ENCODE data around the gene JAK2. TPM values are rescaled to one million over a fixed set of nuclear protein-coding genes. Genes with fewer than 3 reads are reported as not detected.
"Not testable (repeated sequence)": the region's sequence is repeated elsewhere in the genome, so short reads cannot be mapped to it uniquely, and the experiment has no call there.

JAK2 gene
- total RNA-seq, 1 experiment from 2014 or later: 3.9 TPM

DNA sequence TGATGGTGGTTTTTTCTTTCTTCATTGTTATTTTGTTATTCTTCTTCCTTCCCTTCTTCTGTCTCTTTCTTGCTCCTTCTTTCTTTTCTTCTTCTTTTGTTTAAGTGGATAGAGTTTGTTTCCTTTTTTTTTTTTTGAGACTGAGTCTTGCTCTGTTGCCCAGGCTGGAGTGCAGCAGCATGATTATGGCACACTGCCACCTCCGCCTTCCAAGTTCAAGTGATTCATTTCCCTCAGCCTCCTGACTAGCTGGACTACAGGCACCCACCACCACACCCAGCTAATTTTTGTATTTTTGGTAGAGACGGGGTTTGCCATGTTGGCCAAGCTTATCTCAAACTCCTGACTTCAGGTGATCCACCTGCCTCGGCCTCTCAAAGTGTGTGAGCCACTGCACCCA lies 40.3 kb downstream of the JAK2 start:
- in situ Hi-C loops (cut with HindIII; ENCODE audit: low sequenced_read_pairs): no loop called here
- no peak for DNase-seq (ENCODE audit: low spot score)

DNA sequence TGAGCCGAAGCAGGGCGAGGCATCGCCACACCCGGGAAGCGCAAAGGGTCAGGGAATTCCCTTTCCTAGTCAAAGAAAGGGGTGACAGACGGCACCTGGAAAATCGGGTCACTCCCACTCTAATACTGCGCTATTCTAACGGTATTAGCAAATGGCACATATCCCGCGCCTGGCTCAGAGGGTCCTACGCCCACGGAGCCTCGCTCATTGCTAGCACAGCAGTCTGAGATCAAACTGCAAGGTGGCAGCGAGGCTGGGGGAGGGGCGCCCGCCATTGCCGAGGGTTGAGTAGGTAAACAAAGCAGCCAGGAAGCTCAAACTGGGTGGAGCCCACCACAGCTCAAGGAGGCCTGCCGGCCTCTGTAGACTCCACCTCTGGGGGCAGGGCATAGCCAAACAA lies 46.9 kb downstream of the JAK2 start:
- DNase-seq (ENCODE audit: low spot score); in situ Hi-C loops (cut with HindIII; ENCODE audit: low sequenced_read_pairs): not testable (repeated sequence)

DNA sequence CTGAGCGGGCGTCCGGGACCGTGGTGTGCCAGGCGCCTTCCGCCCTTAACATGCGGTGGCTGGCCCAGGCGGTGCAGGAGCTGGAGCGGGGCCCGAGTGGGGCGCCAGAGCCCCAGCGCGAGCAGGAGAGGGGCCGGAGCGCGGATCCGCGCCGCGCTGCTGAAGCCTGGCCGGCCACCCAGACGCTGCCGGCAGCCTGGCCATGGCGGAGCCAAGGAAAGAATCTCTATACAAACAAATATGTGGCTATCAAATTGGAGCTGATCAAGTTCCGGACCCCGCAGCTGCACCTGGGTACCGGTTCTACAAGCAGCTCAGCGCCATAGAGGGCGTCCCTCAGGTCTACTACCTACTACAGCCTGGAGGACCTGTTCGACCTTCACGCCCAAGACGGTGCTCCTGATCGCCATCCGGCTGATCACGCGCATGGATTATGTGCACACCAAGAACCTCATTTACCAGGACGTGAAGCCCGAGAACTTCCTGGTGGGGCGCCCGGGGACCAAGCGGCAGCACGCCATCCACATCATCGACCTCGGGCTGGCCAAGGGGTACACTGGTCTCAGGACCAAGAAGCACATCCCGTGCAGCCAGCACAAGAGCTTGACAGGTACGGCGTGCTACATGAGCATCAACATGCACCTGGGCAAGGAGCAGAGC lies 55.8 kb downstream of the JAK2 start:
- DNase-seq (ENCODE audit: low spot score): no peak
- in situ Hi-C loops (cut with HindIII; ENCODE audit: low sequenced_read_pairs): no loop called here

DNA sequence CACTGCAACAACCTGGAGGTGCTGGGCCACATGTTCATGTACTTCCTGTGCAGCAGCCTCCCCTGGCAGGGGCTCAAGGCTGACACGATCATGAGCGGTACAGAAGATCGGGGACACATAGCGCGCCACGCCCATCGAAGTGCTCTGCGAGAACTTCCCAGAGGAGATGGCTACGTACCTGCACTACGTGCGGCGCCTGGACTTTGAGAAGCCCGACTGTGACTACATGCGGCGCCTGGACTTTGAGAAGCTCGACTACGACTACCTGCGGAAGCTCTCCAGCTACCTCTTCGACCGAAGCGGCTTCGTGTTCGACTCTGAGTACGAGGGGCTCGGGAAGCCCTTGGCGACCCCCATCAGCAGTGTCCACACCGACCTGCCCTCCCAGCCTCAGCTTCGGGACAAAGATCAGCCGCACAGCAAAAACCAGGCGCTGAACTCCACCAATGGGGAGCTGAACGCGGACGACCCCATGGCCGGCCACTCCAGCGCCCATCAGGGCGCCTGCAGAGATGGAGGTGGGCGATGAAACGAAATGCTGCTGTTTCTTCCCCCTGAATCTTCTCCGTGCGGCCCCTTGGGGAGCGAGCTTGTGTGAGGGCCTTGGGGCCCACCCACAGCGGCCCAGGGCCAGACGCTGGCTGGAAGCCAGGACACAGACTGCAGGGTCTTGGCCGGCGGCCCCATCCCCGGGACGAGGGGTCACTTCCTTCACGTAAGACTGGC lies 56.5 kb downstream of the JAK2 start:
- in situ Hi-C loops (cut with HindIII; ENCODE audit: low sequenced_read_pairs): no loop called here
- no peak for DNase-seq (ENCODE audit: low spot score)

DNA sequence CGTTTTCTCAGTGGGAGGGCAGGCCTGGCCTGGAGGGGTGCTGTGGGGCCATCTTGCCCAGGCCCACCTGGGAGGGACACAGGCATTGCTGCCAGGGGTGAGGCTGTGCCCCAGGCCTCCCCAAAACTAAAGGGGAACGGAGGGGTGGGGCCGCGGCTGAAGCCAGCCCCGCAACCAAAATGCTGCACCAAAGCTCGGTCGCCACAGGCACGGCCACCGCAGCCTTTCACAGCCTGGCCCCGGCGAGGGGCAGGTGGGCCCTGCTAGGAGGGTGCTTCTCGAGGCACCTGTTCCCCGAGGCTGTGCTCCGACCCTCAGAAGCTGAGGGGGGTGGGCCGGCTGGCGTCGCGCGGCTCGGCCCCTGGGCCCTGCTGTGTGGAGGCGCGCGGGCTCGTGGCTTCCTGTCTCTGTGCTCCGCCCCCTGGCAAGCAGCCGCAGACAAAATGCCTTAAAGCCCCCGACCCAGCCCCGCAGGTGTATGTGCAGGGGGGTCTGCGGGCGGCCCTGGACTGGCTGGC lies 57.6 kb downstream of the JAK2 start:
- no peak for DNase-seq (ENCODE audit: low spot score)
- in situ Hi-C loops (cut with HindIII; ENCODE audit: low sequenced_read_pairs): no loop called here

- in situ Hi-C loops (cut with HindIII; ENCODE audit: low sequenced_read_pairs): no loop called here
- DNase-seq (ENCODE audit: low spot score): no peak
These were observed 58.3 kb downstream of the JAK2 start for GRCh38 chr9:5043381-5043780.

DNA sequence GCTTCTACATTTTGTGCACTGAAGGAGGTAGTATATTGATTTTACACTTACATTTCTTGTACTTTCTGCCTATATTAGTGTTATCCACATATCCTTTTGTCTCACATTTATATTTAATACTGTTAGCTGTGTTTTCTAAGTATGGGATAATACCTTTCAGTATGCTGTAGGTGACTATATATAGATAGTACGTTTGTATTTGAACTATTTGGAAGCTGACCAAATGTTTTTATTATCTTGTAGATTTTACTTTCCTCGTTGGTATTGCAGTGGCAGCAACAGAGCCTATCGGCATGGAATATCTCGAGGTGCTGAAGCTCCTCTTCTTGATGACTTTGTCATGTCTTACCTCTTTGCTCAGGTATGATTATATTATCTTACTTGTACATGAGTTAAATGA lies 59.1 kb downstream of the JAK2 start:
- in situ Hi-C loops (cut with HindIII; ENCODE audit: low sequenced_read_pairs): no loop called here
- no peak for DNase-seq (ENCODE audit: low spot score)

DNA sequence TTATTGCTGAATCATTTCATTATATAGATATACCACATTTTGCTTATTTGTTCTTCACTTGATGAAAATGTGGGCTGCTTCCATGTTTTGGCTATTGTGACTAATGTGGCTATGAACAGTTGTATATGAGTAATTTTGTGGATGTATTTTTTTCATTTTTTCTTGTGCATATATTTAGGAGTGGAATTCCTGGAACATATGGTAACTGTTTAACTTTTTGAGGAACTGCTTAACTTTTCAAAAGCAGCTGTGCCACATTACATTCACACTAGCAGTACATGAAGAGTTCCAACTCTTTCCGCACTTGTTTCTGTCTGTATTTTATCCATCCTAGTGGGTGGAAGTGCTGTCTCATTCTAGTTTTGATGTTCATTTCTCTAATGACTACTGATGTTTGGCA lies 67.8 kb downstream of the JAK2 start:
- DNase-seq (ENCODE audit: low spot score): no peak
- in situ Hi-C loops (cut with HindIII; ENCODE audit: low sequenced_read_pairs): no loop called here

DNA sequence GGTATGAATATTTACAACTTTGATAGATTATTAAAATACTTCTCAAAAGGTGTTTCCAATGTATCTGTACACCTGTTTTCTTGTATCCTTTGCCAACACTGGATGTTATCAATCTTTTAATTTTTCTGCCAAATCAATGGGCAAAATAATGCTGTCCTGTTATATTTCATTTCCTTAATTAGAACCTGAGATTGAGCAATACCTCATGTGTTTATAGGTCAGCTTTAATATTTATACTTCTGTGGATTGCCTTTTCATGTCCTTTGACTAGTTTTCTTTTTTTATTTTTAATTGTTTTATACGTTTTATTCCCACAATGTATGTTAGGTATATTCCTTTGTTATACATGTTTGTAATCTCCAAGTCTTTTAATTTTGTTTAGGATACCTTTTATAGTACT lies 77.6 kb downstream of the JAK2 start:
- no peak for DNase-seq (ENCODE audit: low spot score)
- in situ Hi-C loops (cut with HindIII; ENCODE audit: low sequenced_read_pairs): no loop called here

GRCh38 chr9:5072871-5073270 lies 87.8 kb downstream of the JAK2 start:
- in situ Hi-C loops (cut with HindIII; ENCODE audit: low sequenced_read_pairs): no loop called here

GRCh38 chr9:5073701-5074100 lies 88.6 kb downstream of the JAK2 start:
- in situ Hi-C loops (cut with HindIII; ENCODE audit: low sequenced_read_pairs): no loop called here

More at GRCh38 chr9:5072871-5073270, 87.8 kb downstream of the JAK2 start:
- no peak for DNase-seq (ENCODE audit: low spot score)

DNA sequence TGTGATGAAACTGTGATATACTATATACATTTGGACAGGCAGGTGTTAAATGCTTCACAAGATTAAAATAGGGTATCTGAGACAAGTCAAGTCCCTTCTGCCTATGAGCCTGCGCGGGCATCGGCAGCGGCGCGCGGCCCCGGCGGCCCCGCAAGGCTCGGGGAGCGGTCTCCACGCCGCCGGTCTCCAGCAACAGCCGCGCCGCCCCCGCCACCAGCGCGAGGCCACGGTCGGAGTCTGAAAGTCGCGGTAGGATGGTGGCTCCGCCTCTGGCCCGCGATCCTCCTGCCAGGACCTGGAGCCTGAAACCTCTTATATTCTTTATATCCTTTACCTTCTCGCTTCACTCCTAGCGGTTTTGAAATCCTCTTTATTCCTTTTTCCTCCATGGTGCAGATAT lies 100.9 kb downstream of the JAK2 start:
- in situ Hi-C loops (cut with HindIII; ENCODE audit: low sequenced_read_pairs): no loop called here

More at GRCh38 chr9:5073701-5074100, 88.6 kb downstream of the JAK2 start:
- DNase-seq (ENCODE audit: low spot score): no peak

DNA sequence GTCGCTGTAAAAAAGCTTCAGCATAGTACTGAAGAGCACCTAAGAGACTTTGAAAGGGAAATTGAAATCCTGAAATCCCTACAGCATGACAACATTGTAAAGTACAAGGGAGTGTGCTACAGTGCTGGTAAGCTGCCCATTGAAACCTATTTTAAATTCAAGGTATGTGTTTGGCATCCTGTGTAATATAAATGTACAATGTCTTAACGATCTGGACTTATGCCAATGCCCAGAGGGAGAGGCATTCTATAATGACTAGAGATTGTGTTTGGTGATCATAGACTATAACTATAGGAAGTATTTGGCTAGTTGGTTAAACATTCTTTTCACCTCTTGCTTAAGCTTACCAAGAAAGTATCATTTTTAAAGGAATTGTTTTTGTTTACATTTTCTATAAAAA lies 104.7 kb downstream of the JAK2 start:
- DNase-seq (ENCODE audit: low spot score): no peak
- in situ Hi-C loops (cut with HindIII; ENCODE audit: low sequenced_read_pairs): no loop called here

More for the DNA sequence above, 100.9 kb downstream of the JAK2 start:
- no peak for DNase-seq (ENCODE audit: low spot score)

DNA sequence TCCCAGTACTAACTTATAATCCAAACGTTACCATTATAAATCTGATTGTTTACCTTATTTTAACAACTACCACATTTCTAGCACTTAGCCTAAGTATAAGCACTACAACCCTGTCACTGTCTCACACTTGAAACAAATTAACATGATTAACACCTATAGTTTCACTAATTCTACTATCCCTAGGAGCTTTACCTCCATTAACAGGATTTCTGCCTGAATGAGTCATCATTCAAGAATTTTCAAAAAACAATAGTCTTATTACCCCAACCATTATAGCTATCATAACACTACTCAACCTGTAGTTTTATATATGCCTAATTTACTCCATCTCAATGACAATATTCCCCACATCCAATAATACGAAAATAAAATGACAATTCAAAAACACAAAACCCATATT lies 110.7 kb downstream of the JAK2 start:
- no peak for DNase-seq (ENCODE audit: low spot score)
- in situ Hi-C loops (cut with HindIII; ENCODE audit: low sequenced_read_pairs): no loop called here

- no peak for DNase-seq (ENCODE audit: low spot score)
- in situ Hi-C loops (cut with HindIII; ENCODE audit: low sequenced_read_pairs): no loop called here
These were observed 114.4 kb downstream of the JAK2 start for GRCh38 chr9:5099466-5099865.

DNA sequence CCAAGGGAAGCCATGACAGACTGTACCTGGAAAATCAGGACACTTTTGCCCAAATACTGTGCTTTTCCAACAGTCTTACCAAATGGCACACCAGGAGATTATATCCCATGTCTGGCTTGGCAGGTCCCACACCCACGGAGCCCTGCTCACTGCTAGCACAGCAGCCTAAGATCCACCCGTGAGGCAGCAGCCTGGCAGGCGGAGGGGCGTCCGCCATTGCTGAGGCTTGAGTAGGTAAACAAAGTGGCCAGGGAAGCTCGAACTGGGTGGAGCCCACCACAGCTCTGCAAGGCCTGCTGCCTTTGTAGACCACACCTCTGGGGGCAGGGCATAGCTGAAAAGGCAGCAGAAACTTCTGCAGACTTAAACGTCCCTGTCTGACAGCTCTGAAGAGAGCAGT lies 116.1 kb downstream of the JAK2 start:
- in situ Hi-C loops (cut with HindIII; ENCODE audit: low sequenced_read_pairs); DNase-seq (ENCODE audit: low spot score): not testable (repeated sequence)

GRCh38 chr9:5106517-5106916 lies 121.4 kb downstream of the JAK2 start:
- in situ Hi-C loops (cut with HindIII; ENCODE audit: low sequenced_read_pairs); DNase-seq (ENCODE audit: low spot score): not testable (repeated sequence)

DNA sequence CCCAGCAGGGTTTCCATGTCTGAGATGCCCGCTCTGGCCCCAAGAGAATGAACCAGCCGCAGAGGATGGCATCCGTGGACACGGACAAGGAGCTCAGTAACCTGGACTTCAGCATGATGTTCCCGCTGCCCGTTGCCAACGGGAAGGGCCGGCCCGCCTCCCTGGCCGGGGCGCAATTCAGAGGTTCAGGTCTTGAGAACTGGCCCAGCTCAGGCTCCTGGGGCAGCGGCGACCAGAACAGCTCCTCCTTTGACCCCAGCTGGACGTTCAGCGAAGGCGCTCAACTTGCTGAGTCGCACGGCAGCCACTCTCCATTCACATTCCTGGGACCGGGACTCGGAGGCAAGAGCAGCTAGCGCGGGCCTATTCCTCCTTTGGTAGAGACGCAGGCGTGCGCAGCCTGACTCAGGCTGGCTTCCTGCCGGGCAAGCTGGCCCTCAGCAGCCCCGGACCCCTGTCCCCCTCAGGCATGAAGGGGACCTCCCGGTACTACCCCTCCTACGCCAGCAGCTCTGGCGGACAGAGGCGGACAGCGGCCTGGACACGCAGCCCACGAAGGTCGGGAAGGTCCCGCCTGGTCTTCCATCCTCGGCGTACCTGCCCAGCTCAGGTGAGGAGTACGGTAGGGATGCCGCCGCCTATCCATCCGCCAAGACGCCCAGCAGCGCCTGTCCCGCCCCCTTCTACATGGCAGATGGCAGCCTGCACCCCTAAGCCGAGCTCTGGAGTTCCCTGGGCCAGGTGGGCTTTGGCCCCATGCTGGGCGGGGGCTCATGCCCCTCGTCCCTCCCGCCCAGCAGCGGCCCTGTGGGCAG lies 126.0 kb downstream of the JAK2 start:
- in situ Hi-C loops (cut with HindIII; ENCODE audit: low sequenced_read_pairs): no loop called here
- DNase-seq (ENCODE audit: low spot score): no peak

- DNase-seq (ENCODE audit: low spot score): no peak
- in situ Hi-C loops (cut with HindIII; ENCODE audit: low sequenced_read_pairs): no loop called here
These were observed 126.6 kb downstream of the JAK2 start for GRCh38 chr9:5111696-5112095.

DNA sequence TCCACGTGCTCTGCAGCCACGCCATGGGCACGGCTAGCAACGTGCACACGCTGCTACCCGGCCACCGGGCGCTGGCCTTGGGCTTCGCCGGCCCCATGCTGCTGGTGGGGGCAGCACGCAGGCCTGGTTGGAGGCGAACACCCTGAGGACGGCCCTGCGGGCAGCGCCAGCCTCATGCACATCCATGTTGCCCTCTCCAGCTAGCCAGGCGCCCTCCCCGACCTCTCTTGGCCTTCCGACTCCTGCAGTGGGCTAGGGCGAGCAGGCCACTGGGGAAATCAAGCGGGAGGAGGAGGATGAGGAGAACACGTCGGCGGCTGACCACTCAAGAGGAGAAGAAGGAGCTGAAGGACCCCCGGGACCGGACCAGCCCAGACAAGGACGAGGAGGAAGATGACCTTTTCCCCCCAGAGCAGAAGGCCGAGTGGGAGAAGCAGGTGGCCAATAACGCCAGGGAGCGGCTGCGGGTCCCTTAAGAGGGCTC lies 127.1 kb downstream of the JAK2 start:
- in situ Hi-C loops (cut with HindIII; ENCODE audit: low sequenced_read_pairs): no loop called here
- DNase-seq (ENCODE audit: low spot score): no peak

Data from G401 (cell line).